Endodermal cell (in vitro differentiated cells): Measurements from ENCODE around the gene ICA1L. TPM values are rescaled to one million over a fixed set of nuclear protein-coding genes. Genes with fewer than 3 reads are reported as not detected.

Source experiments
- DNase-seq: peaks from one replicate; pipeline ENCODE4 v3.0.0-alpha.2; 2017
- H3K27ac ChIP-seq: 2 replicates; pipeline ENCODE4 v1.5.1; 2013; ENCODE audit warnings: mild to moderate bottlenecking, low read depth, low read length, moderate library complexity
- H3K27me3 ChIP-seq: 2 replicates; pipeline ENCODE4 v1.6.1; 2013; ENCODE audit warnings: mild to moderate bottlenecking, low read length, moderate library complexity; ENCODE audit not compliant: insufficient read depth, control insufficient read depth, poor library complexity, severe bottlenecking
- H3K36me3 ChIP-seq: 2 replicates; pipeline ENCODE4 v1.7.0; 2013; ENCODE audit warnings: mild to moderate bottlenecking, low read length, moderate library complexity; ENCODE audit not compliant: control insufficient read depth, insufficient read depth
- H3K4me1 ChIP-seq: one replicate; pipeline ENCODE4 v1.7.0; 2013; ENCODE audit warnings: low read length; ENCODE audit not compliant: control insufficient read depth, insufficient read depth
- H3K4me3 ChIP-seq: 2 replicates; pipeline ENCODE4 v1.5.1; 2013; ENCODE audit warnings: mild to moderate bottlenecking, low read length, moderate library complexity
- H3K9ac ChIP-seq: 2 replicates; pipeline ENCODE4 v1.6.1; 2013; ENCODE audit warnings: mild to moderate bottlenecking, low read length, moderate library complexity; ENCODE audit not compliant: poor library complexity, severe bottlenecking; ENCODE audit errors: extremely low read depth
- H3K9me3 ChIP-seq: 2 replicates; pipeline ENCODE4 v1.6.1; 2013; ENCODE audit warnings: mild to moderate bottlenecking, low read length, moderate library complexity; ENCODE audit not compliant: control insufficient read depth
- H3K27ac Mint-ChIP-seq: 2 replicates; pipeline ENCODE4 v1.8.0; 2020; ENCODE audit warnings: mixed read lengths
- H3K27me3 Mint-ChIP-seq: 2 replicates; pipeline ENCODE4 v1.8.0; 2021; ENCODE audit warnings: mild to moderate bottlenecking, mixed read lengths; ENCODE audit not compliant: insufficient read depth
- H3K36me3 Mint-ChIP-seq: 2 replicates; pipeline ENCODE4 v1.8.0; 2020; ENCODE audit warnings: low read depth, mixed read lengths
- H3K4me1 Mint-ChIP-seq: 2 replicates; pipeline ENCODE4 v1.8.0; 2020; ENCODE audit warnings: mixed read lengths
- H3K4me3 Mint-ChIP-seq: 2 replicates; pipeline ENCODE4 v1.8.0; 2020; ENCODE audit warnings: mild to moderate bottlenecking, moderate library complexity, mixed read lengths
- H3K9me3 Mint-ChIP-seq: 2 replicates; pipeline ENCODE4 v1.8.0; 2020; ENCODE audit warnings: mild to moderate bottlenecking, mixed read lengths
- WGBS, 2 experiments: methylation state at CpG; one replicate each; pipeline versions ENCODE4 v1.1.5 to v1.1.7; 2013; ENCODE audit warnings: missing lambda C conversion rate in 2 of 2, mixed read lengths in 1 of 2; ENCODE audit not compliant: insufficient coverage in 1 of 2, insufficient read length in 1 of 2; 5-methylcytosine and 5-hydroxymethylcytosine counted together
- total RNA-seq, 2 donors: library from RNA; stranded (reverse); fragmentation: NEBNext Ultra II Directional in 1 of 2; extraction: Animal tissue kit (Norgen Biotek cat#: 25700) in 1 of 2; gene quantifications; 2 replicates in 1 of 2; 3 replicates in 1 of 2; pipeline ENCODE4 v1.2.1, GENCODE V29; 2021
- TF ChIP-seq, protein P1 (sequence below): fragments of 200-600 bp; sonication (generic); conservative IDR thresholded peaks from 2 replicates; pipeline ENCODE4 v1.5.0; 2021; ENCODE audit warnings: antibody characterized with exemption, mild to moderate bottlenecking

ICA1L gene
- total RNA-seq, 2 donors from 2014 or later, result 8.2 to 12.2 TPM

DNA sequence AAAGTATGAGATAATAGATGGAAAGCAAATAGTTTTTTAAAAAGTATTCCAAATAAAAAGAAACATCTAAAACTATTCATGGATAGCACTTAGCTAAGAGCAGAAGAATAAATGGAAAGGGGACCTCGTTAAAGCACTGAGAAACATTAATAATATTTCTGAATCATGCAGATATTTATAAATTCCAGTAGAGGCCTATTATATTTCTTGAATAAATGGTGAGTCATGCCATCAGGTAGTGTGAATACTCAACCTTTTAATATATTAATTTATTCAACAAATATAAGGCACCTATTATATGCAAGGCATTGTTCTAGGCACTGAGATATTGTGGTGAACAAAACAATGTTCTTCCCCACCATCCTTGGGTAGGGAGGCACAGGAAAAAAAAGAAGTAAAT is 53.8 kb downstream of the ICA1L start:
- H3K9me3 ChIP-seq, result peaks cover 11% of the 10 kb centered on the region
- H3K36me3 ChIP-seq, result no peaks in the 10 kb centered on the region
- Mint-ChIP-seq H3K4me1 (peaks cover 5% of the 10 kb centered on the region), H3K27ac (no peak overlapping the region), H3K27me3 (no peaks in the 10 kb centered on the region), H3K9me3 (peaks cover 8% of the 10 kb centered on the region), H3K4me3 (no peak overlapping the region), H3K36me3 (peaks cover 11% of the 10 kb centered on the region)
- WGBS, 2 experiments, result 100% methylated on average over 1 of the region's 1 CpG; no CpG with 5 or more reads in 1 of the 2 experiments
- no peak overlapping the region for H3K27ac ChIP-seq
- no peak for DNase-seq
- no peak overlapping the region for H3K9ac ChIP-seq
- H3K4me1 ChIP-seq, result no peaks in the 10 kb centered on the region
- H3K4me3 ChIP-seq, result no peak overlapping the region
- no peaks in the 10 kb centered on the region for H3K27me3 ChIP-seq
- TF ChIP-seq, protein P1, sequence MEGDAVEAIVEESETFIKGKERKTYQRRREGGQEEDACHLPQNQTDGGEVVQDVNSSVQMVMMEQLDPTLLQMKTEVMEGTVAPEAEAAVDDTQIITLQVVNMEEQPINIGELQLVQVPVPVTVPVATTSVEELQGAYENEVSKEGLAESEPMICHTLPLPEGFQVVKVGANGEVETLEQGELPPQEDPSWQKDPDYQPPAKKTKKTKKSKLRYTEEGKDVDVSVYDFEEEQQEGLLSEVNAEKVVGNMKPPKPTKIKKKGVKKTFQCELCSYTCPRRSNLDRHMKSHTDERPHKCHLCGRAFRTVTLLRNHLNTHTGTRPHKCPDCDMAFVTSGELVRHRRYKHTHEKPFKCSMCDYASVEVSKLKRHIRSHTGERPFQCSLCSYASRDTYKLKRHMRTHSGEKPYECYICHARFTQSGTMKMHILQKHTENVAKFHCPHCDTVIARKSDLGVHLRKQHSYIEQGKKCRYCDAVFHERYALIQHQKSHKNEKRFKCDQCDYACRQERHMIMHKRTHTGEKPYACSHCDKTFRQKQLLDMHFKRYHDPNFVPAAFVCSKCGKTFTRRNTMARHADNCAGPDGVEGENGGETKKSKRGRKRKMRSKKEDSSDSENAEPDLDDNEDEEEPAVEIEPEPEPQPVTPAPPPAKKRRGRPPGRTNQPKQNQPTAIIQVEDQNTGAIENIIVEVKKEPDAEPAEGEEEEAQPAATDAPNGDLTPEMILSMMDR, result no peak

DNA sequence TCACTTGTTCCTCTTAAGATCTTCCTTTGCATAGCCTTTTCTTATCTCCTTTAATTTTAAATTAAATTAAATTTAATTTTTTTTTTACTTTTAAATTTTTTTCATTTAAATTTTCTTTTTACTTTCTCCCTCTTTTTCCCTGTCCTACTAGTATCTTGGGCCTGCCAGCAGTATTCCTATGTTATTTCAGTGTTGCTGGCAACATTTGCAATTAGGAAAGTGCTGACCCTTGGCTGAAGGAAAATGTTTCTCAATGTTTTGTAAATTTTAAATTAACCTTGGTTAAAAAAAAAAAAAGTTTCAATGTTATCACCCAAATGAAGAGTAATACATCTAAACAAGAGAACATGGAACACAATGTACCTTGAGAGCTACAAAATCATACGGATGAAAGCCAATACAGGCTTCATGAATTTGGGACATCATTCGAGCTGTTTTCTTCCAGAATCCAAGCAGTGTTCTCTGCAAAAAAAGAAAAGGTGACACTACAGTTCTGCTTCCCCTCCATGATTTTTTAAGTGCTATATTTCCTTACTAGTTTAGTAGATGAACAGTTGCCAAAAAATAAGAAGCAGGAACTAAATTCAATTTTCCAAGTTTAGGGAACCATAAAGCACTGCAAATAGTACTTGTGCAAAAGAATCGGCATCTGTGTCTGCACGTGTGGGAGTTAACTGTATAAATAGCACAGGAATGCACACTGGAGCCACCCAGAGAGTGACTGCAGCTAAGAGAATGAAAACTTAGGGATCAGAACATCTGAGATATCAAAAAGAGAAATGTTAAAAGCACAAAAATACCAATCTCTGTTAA is 55.8 kb downstream of the ICA1L start:
- Mint-ChIP-seq H3K36me3 (peaks cover 23% of the 10 kb centered on the region), H3K9me3 (peaks cover 22% of the 10 kb centered on the region), H3K27me3 (no peaks in the 10 kb centered on the region), H3K4me1 (peaks cover 5% of the 10 kb centered on the region), H3K27ac (no peak overlapping the region), H3K4me3 (no peak overlapping the region)
- TF ChIP-seq, protein P1, result no peak
- Histone ChIP-seq H3K36me3 (no peaks in the 10 kb centered on the region), H3K27me3 (no peaks in the 10 kb centered on the region), H3K27ac (no peak overlapping the region), H3K9me3 (peaks cover 11% of the 10 kb centered on the region), H3K4me1 (no peaks in the 10 kb centered on the region), H3K4me3 (no peak overlapping the region), H3K9ac (no peak overlapping the region)
- 87 to 91% methylated on average over 3 to 4 of the region's 4 CpGs for WGBS, 2 experiments
- DNase-seq, result no peak

DNA sequence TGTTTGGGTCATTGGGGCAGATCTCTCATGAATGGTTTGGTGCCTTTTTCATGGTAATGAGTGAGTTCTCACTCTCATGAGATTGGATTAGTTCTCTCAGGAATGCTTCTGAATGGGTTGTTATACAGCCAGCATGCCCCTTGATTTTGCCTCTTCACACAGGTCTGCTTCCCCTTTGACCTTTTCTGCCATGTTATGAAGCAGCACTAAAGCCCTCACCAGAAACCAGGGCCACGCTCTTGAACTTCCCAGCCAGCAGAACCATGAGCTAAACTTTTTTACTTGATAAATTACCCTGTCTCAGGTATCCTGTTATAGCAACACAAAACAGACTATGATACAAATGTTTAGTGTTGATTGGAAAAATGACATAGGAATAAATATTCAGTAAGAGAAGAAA is 57.3 kb downstream of the ICA1L start:
- no peaks in the 10 kb centered on the region for H3K27me3 Mint-ChIP-seq
- no peaks in the 10 kb centered on the region for H3K36me3 ChIP-seq
- H3K4me1 ChIP-seq, result no peaks in the 10 kb centered on the region
- 93% methylated on average over 1 of the region's 1 CpG; no CpG with 5 or more reads in 1 of the 2 experiments for WGBS, 2 experiments
- peaks cover 5% of the 10 kb centered on the region for H3K4me1 Mint-ChIP-seq
- no peak overlapping the region for H3K4me3 Mint-ChIP-seq
- H3K9ac ChIP-seq, result no peak overlapping the region
- DNase-seq, result no peak
- no peak overlapping the region for H3K27ac Mint-ChIP-seq
- H3K9me3 Mint-ChIP-seq, result peaks cover 36% of the 10 kb centered on the region
- H3K9me3 ChIP-seq, result peaks cover 11% of the 10 kb centered on the region
- no peaks in the 10 kb centered on the region for H3K27me3 ChIP-seq
- TF ChIP-seq, protein P1, result no peak
- no peak overlapping the region for H3K4me3 ChIP-seq
- H3K36me3 Mint-ChIP-seq, result peaks cover 35% of the 10 kb centered on the region
- no peak overlapping the region for H3K27ac ChIP-seq
